ENCODE data around the gene GSDME.
"Not testable (repeated sequence)": the region's sequence is repeated elsewhere in the genome, so short reads cannot be mapped to it uniquely, and the experiment has no call there.

GSDME gene

GRCh38 chr7:24737281-24737680 lies 20.0 kb downstream of the GSDME start:
- TF ChIP-seq CTCF (IDR thresholded peaks at IDR 0.05; ENCODE audit: low read depth, low read length): no peak
- DNase-seq (ENCODE audit: low read depth in 2 of 2): peak; percentile 36 to 50
- no peak overlapping the region for H3K4me3 ChIP-seq (replicated peaks in 1 of 2; ENCODE audit: low read depth in 2 of 2, low read length in 2 of 2)

- DNase-seq (ENCODE audit: low read depth in 2 of 2); H3K4me3 ChIP-seq (replicated peaks in 1 of 2; ENCODE audit: low read depth in 2 of 2, low read length in 2 of 2): not testable (repeated sequence)
Measured at GRCh38 chr7:24735594-24735993, 21.7 kb downstream of the GSDME start.

GRCh38 chr7:24734306-24734705 lies 23.0 kb downstream of the GSDME start:
- TF ChIP-seq CTCF (IDR thresholded peaks at IDR 0.05; ENCODE audit: low read depth, low read length): no peak
- DNase-seq (ENCODE audit: low read depth in 2 of 2): peak in 1 of 2 donors; percentile 53
- H3K4me3 ChIP-seq (replicated peaks in 1 of 2; ENCODE audit: low read depth in 2 of 2, low read length in 2 of 2): no peak overlapping the region

GRCh38 chr7:24733414-24734060 lies 23.7 kb downstream of the GSDME start:
- no peak for DNase-seq (ENCODE audit: low read depth in 2 of 2)
- TF ChIP-seq CTCF (IDR thresholded peaks at IDR 0.05; ENCODE audit: low read depth, low read length): no peak

GRCh38 chr7:24732646-24733413 lies 24.4 kb downstream of the GSDME start:
- DNase-seq (ENCODE audit: low read depth in 2 of 2): peak; percentile 60 to 80
- no peak for TF ChIP-seq CTCF (IDR thresholded peaks at IDR 0.05; ENCODE audit: low read depth, low read length)
- no peak overlapping the region for H3K4me3 ChIP-seq (replicated peaks in 1 of 2; ENCODE audit: low read depth in 2 of 2, low read length in 2 of 2)

More at GRCh38 chr7:24733414-24734060, 23.7 kb downstream of the GSDME start:
- no peak overlapping the region for H3K4me3 ChIP-seq (replicated peaks in 1 of 2; ENCODE audit: low read depth in 2 of 2, low read length in 2 of 2)

GRCh38 chr7:24731313-24731712 lies 26.0 kb downstream of the GSDME start:
- no peak for DNase-seq (ENCODE audit: low read depth in 2 of 2)
- H3K4me3 ChIP-seq (replicated peaks in 1 of 2; ENCODE audit: low read depth in 2 of 2, low read length in 2 of 2): no peak overlapping the region
- no peak for TF ChIP-seq CTCF (IDR thresholded peaks at IDR 0.05; ENCODE audit: low read depth, low read length)

- TF ChIP-seq CTCF (IDR thresholded peaks at IDR 0.05; ENCODE audit: low read depth, low read length): no peak
- H3K4me3 ChIP-seq (replicated peaks in 1 of 2; ENCODE audit: low read depth in 2 of 2, low read length in 2 of 2): no peak overlapping the region
- DNase-seq (ENCODE audit: low read depth in 2 of 2): no peak
Measured at GRCh38 chr7:24730018-24730369, 27.3 kb downstream of the GSDME start.

Data from cardiac fibroblast (primary cell).